HS-5 (cell line): ENCODE measurements around the gene GSK3B.
A peak's percentile ranks its signal among the peaks of the same experiment; 100 is the strongest.

ENCODE experiments used
- DNase-seq: peaks from one replicate; pipeline ENCODE4 v3.0.0-alpha.2; 2012; ENCODE audit warnings: low read depth

GSK3B gene

DNA sequence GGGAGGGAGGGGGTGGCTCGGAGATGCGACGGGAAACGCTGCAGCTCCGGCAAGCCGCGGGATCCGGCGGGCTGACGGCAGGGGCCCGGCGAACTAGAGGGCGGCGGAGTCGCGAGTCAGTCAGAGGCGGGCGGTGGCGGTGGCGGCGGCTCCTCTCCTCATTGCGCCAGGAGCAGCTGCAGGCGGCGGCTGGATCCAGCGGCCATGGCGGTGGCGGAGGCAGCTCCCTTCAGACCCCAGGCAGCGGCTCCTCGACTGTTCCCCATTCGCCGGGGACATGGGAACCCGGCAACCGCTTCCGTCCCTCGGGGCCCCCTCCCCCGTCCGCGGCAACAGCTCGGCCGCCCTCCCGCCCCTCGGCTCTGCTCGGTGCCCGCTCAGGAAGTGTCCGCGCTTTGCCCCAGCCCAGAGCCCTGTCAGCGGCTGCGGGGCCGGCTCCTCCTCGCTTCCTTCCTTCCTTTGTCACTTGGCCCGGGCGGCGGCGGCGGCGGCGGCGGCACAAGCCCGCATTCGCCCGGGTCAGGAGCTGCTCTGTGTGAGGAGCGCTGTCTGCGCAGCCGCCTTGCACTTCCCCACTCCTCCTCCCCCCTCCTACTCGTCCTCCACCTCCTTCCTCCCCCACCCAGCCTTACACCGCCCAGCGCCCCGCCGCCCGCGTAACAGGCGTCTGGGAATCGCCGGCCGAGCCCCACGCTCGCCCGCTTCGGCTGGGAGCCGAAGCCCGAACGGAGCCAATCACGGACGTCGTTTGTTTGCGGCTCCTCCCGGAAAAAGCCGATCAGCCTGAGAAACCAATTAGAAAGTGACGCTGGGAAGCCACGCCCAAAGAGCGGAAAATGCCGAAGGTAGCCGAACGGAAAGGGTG is at the start of gene GSK3B:
Gene GSK3B (minus strand): TSS at position 537 of the 865 bp plus-strand sequence. CDS start 1,013 bp downstream, outside the sequence.
- no peak for DNase-seq

DNA sequence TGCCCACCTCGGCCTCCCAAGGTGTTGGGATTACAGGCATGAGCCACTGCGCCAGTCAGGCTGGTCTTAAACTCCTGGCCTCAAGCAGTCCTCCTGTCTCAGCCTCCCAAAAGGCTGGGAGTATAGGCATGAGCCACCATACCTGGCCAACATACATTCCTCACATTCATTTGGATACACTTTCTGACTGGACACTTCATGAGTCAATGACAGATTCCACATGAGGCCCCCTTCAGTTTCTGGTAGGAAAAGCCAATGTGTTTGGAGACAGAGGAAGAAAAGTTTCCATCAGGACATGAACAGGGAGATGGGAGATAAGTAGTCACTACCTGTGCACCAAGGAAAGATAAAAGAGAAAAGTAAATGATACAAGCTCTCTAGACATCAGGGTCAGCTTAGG is 49.4 kb upstream of the GSK3B start:
- no peak for DNase-seq

DNA sequence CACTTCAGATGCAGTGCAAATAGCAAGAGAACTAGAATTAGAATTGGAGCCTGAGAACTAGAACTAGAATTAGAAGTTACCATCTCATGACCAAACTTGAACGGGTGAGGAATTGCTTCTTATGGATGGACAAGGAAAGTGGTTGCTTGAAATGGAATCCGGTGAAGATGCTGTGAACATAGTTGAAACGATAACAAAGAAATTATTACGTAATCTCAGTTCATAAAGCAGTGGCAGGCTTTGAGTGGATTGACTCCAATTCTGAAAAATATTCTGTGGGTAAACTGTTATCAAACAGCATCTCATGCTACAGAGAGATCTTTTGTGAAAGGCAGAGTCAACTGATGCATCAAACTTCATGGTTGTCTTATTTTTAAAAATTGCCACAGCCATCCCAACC is 48.0 kb upstream of the GSK3B start:
- DNase-seq = no peak

DNA sequence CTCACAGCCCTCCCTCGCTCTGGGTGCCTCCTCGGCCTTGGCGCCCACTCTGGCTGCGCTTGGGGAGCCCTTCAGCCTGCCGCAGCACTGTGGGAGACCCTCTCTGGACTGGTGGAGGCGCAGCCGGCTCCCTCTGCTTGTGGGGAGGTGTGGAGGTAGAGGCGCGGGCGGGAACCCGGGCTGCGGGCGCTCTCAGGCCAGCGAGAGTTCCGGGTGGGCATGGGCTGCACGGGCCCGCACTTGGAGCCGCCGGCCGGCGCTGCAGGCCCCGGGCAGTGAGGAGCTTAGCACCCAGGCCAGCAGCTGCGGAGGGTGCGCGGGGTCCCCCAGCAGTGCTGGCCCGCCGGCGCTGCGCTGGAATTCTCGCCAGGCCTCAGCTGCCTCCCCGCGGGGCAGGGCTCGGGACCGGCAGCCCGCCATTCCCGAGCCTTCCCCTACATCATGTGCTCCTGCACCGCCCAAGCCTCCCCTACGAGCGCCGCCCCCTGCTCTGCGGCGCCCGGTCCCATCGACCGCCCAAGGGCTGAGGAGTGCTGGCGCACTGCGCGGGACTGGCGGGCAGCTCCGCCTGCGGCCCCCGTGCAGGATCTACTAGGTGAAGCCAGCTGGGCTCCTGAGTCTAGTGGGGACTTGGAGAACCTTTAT is 46.0 kb upstream of the GSK3B start:
- no peak for DNase-seq

DNA sequence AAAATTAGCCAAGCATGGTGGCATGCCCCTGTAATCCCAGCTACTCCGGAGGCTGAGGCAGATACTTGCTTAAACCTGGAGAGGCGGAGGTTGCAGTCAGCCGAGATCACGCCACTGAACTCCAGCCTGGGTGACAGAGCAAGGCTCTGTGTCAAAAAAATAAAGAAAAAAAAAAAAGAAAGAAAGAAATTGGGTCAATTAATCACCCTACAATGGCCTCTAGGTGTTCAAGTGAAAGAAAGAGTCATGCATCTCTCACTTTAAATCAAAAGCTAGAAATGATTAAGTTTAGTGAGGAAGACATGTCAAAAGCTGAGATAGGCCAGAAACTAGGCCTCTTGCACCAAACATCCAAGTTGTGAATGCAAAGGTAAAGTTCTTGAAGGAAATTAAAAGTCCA is 44.9 kb upstream of the GSK3B start:
- no peak for DNase-seq

DNA sequence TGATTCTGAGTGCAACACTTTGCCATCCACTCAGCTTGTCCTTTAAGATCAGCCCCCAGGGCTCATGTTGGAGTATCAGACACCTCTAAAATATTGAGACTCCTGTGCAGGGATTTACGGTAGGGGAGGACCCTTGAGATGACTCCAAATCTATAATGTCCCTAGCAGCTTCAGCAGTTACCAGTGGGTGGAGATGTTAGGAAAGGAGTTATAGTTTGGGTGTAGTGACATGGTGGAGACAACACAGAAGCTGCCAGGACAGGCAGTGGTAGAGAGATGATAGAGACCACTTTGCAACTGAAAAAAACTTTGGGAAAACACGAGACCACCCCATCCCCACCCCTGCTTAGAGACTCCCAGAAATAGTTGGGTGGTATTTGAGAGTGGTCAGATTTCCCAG is 43.3 kb upstream of the GSK3B start:
- no peak for DNase-seq

DNA sequence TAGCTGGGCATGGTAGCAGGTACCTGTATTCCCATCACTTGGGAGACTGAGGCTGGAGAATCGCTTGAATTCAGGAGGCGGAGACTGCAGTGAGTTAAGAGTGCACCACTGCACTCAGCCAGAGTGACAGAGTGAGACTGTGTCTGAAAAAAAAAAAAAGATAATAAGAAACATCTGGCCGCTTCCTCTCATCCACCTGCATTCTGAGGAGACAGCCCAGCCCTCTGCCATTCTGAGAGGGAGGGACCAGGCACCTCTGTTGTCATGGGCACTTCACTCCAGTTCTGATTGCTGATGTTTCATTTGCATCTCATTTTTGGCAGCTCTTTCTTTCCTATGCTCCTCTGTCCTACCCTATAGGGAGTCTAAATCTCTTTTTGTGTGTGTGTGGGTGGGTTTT is 36.4 kb upstream of the GSK3B start:
- DNase-seq = no peak

DNA sequence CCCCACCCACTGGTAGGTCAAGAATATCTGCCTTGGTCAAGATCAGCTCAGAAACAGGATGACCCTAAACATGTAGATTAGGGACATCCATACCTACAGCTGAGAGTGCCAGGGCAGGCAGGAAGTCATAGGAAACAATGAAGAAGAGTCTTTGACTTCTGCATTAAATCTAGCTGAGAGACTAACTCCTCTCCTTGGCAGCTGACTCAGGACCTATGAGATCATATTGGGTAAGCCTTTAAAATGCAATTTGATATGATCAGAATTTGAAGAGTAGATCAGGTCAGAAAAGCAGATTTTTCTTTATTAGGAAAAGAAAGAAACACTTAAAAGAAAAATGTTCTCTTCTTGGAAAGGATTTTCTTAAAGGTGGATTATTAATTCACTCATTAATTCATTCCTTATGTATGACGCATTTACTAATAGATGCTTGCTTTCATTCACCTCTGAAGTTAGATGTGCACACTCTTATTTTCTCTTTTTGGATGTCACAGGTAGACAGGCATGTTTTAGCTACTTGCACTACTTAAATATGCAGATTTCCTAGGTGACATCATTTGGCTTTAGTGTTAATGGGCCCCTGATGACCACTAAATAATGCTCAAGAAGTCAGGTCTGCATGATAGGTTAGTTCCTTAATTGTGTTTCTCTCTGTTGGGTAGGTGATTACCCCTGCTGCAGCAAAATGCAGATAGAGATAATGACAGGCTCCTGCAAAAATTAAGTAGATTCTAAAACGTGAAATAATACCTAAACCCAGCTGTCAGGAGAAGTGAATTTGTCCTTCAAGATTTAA is 35.7 kb upstream of the GSK3B start:
- DNase-seq = no peak

DNA sequence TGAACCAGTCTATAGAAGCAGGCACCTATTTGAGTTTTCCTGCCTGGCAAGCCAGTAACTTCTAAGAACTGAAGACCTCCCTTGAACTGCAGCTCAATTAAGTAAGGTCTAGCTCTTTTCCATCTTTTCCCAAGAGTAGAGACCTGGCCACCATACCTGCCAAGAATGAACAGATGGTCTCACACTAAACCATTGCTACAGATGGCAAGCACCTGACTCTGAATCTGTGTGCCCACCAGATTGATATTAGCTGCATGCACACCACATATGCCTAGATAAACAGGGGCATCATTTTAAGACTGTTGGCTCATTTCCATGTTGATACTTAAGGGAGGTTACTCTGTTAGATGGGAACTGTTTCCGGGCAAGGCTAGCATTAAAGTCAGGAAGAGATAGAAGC is 34.8 kb upstream of the GSK3B start:
- DNase-seq = no peak

DNA sequence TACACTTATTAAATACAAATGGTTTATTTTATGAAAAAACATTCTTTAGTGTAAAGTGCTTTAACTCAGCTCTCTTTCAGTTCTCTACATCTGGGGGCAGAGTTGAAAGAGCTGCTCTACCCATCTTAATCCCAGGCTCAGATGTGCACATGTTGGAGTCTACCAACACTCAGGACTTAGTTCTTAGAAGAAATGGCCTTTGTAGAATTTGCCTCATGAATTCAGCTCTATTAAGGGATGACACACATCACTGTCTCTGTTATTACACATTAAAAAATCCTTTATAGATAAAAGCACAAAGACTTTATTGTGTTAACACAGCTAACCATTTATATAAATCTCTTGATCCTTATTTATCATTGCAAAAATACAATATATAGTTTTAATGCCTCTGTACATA is 31.7 kb upstream of the GSK3B start:
- DNase-seq = no peak

DNA sequence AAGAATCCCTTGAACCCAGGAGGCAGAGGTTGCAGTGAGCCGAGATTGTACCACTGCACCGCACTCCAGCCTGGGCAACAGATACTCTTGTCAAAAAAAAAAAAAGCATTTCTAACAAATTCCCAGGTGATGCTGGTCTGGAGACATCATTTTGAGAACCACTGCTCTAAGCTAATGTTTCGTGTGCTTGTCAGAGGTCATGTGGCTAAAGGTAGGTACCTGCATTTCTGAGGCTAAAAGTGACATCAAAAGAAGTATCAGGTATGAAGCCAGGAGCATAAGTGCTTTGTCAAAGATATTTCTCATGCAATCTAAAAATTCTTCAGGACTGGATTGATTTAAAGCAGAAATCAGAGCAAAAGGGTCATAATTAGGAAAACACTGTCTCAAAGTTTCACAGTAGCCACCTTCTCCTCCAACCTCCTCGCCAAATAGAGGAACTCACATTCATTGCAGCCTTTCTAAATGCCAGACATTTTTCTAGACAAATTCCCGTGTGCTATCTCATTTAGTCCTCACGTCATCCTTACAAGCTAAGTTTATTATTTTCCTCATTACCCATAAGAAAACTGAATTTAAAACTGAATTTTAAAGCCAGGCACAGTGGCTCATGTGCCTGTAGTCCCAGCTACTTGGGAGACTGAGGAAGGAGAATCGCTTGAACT is 25.7 kb upstream of the GSK3B start:
- no peak for DNase-seq

DNA sequence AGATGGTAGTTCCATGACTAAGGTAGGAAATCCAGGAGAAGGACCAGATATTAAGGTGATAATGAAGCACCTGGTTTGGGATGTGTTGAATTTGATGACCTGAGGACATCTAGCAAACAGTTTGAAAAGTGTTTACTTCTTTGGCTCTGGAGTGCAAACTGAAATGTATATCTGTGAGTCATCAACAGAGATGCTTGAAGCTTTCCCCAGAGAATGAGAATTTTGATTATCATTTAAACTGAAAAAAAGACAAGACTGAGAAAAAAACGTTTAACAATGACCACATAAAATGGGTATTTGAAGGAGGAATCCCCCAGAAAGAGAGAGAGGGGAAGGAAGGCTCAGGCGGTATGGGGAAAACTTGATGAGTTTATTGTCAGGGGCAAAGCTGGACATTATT is 20.7 kb upstream of the GSK3B start:
- DNase-seq = no peak

DNA sequence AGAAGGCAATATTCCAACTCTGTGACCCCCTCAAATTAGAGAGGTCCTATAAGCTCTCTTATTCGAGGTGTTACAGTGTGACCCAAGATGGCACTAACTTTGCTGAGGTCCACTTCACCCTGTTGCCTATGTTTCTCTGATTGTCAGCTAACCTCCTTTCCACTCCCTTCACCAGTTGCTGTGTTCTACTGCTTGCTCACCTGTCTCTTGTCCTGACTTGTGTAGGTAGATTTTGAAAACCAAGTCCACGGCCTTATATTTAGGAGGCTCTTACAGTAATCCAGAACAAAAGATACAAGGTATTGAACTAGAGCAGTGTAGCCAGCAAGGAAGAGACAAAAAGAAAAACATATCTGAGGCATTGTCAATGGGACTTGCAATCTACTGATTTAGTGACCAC is 20.1 kb upstream of the GSK3B start:
- no peak for DNase-seq

DNA sequence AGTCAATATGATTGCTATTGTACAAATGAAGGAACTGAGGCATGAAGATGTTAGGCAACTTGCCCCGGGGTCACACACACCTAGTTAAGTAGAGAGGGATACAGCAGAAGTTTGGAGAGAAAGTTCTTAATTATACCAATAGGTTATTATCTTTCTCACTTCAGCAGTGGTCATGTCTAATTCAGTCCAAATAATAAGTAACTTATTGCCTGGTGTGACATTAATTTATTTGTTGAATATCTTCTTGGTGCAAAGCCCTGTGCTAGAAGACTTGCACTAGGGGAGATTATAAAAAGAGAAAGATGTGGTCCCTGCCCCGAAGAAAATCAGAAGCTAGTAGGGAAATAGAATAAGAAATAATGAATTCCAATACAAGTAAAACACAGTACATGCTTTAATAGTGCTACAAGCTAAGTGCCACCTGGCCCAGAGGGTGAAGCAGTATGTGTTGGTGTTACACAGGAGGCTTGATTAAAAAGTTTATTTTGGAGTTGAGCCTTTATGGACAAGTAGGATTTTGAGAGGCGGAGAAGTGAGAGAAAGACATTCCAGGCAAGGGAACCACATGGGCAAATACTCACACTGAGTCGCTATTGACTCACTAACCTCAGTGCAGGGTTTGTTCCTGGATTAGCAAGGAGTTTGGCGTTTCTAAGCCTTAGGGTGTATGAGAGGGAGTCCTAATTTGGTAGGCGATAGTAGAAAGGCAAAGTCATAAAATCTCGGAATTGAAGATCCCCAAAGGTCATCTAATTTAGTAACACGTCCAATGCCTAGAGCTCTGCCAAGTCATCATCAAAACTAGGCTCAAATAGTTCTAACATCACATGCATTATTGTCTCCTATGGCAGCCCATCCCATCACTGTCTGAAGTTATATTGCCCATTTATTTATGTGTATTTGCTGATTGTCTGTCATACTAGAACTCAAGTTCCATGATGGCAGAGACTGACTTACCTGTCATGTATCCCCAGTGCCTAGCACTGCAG is 19.2 kb upstream of the GSK3B start:
- peak; percentile 85 for DNase-seq

DNA sequence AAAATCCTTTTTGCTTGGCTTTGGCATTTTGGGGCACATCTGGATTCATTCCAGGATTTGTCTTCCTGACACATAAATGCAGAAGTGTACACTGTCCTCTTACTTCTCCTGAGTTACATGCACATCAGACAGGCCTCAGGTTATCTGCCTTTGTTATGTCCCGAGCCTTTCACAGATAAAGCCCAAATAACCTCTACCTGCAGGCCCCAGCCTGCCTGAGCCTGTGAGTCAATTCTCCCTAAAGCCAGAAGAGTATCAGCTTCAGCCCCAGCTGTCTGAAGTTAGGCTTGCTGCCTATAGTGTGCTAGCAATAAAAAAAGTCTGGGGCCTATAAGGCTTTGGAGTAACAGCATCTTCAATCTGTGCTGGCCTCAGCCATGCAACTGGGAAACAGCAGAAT is 17.7 kb upstream of the GSK3B start:
- DNase-seq = no peak

DNA sequence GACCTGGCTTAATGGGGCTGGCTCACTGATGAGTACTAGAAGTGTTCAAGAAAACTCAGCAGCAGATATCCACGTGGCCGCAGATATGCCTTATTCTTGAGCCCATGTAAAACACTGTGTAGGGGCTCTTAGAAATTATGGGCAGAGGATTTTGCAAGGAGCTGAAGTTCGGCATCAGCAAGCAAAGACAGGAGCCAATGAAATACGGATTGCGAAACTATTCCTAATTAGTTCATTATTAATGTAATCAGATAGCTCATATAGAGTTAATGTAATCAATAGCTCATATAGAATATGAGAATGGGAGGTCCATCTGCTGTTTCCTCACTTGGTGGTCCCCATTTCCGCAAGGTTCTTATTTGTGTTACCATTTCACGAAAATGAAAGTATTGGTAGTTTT is 9.0 kb upstream of the GSK3B start:
- no peak for DNase-seq

DNA sequence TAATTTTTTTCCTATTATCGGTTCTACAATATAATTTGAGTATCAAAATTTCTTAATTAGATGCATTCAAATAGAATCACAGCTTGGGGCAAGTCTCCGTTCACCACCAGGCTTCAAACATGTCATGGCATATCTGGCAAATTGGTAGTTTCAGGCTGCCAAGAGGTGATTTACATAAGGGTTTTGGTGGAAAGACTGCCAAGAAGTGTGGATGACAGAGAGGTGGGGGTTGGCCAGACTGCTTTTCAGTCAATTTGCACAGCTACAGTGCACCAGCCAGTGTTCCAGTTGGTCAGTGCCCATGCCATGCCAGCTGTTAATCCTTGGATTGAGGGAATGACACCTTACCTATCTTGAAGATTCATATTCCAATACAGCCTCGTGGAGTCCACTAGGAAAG is 8.4 kb upstream of the GSK3B start:
- DNase-seq = no peak

DNA sequence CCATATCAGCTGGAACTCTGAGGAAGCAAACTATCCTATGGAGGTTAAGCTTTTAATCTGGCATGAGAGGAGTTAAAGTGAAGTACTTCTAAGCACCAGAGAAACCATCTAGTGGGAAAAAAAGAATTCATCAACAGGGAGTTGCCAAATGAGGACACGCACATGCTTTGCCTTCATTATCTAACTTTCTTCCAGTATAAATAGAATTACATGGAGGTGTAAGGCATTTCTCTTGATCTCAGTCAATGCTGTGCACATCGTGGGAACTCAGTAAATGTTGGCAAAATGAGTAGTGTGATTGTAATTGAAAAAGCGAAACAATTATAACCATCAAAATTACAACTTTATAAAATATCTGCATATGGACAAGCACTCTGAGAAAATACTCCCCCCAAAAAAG is 8.0 kb upstream of the GSK3B start:
- DNase-seq = no peak

DNA sequence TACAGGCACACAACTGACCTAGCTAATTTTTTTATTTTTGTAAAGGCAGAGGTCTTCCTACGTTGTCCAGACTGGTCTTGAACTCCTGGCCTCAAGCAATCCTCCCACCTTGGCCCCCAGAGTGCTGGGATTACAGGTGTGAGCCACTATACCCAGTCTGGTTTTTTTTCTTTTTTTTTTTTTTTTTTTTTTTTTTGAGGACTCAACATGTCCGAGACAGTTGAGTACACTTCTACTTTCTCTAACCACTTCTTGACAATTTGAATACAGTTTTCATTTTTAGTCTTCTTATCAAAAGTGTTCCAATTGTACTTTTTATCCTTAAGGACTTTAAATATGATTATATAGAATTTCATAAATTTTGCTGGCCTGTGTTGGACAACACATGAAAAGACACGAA is 7.4 kb upstream of the GSK3B start:
- DNase-seq = no peak

DNA sequence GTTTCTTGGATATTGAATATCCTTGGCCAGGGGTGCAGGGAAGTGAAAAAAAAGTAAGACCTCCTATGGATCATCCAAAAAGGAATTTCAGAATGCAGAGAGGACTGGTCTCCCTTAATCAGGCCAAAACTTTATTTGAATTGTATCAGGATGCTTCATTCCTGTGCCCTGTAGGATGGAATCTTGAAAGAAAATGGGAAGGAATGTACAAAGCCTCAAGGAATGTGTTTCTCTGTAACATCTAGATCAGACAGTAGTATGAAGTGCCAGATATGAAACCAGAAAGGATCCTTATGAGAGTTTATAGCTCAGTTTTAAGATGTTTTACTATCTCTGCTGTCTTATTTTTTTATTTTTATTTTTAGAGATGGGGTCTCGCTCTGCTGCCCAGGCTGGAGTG is 6.5 kb upstream of the GSK3B start:
- no peak for DNase-seq

DNA sequence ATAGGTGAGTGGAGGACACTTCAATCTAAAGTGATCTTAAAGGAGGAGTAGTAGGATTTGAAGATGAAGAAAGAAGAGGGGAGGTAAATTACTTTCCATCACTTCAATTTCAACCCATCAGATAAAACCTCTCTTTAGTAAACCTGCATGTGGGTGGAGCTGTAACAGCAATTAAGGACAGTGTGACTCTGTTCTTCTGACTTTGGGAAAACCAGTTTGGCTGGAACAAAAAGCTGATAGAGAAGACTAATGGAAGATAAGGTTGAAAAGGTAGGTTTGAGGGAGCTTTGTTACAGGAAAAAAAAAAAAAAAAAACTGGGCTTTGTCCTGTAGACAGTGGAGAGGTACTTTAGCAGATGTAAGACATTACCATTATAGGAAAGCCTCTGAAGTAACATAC is 4.5 kb upstream of the GSK3B start:
- no peak for DNase-seq
